B cell (primary cell): ENCODE results near the gene METTL3.

Experiments used
- EZH2 ChIP-seq: IDR thresholded peaks from 2 replicates; pipeline ENCODE4 v1.6.1; 2012; ENCODE audit warnings: borderline replicate concordance, low read depth, mild to moderate bottlenecking, moderate library complexity, low read length; ENCODE audit not compliant: insufficient read depth, poor library complexity, severe bottlenecking
- TF ChIP-seq, protein P1 (sequence below): fragments of 200-600 bp; IDR thresholded peaks from one replicate; pipeline ENCODE4 v1.8.0; 2022; ENCODE audit warnings: antibody characterized with exemption, mild to moderate bottlenecking

DNA sequence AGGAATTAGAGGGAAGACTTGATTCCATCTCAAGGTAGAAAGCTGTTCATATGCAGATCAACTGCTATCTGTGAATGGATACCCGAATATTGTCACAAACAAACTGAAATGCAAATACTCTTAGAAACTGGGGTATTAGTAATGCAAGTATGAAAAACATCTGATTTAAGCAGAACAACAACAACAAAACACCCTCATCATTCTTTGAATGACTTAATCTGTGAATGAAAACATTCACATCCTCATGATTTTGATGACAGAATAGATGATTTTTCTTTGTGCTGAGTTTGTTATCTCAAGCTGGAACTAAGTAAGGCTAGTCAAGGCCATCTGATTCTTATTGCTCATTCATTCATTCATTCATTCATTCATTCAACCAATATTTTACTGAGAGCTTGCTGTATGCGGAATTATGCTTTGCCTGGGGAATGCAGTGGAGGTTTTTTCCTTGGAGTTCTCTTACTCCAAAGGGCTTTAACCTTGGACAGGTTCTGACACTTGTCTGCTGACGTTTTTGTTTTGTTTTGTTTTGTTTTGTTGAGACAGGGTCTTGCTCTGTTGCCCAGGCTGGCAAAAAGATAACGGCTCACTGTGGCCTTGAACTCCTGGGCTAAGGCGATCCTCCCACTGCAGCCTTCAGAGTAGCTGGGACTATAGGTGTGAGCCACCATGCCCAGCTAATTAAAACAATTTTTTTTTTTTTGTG, 45.4 kb upstream of the METTL3 start:
- TF ChIP-seq, protein P1, sequence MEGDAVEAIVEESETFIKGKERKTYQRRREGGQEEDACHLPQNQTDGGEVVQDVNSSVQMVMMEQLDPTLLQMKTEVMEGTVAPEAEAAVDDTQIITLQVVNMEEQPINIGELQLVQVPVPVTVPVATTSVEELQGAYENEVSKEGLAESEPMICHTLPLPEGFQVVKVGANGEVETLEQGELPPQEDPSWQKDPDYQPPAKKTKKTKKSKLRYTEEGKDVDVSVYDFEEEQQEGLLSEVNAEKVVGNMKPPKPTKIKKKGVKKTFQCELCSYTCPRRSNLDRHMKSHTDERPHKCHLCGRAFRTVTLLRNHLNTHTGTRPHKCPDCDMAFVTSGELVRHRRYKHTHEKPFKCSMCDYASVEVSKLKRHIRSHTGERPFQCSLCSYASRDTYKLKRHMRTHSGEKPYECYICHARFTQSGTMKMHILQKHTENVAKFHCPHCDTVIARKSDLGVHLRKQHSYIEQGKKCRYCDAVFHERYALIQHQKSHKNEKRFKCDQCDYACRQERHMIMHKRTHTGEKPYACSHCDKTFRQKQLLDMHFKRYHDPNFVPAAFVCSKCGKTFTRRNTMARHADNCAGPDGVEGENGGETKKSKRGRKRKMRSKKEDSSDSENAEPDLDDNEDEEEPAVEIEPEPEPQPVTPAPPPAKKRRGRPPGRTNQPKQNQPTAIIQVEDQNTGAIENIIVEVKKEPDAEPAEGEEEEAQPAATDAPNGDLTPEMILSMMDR = no peak
- TF ChIP-seq EZH2 = no peak
